Stimulated activated CD8-positive, alpha-beta memory T cell treated with anti-CD3 and anti-CD28 coated beads, Interleukin-4, amount 100 ng/mL, for 4 hours (primary cell): ENCODE data around the gene INSYN2A.

Experiments used
- DNase-seq, 2 donors: peaks; one replicate each; pipeline ENCODE4 v3.0.0-alpha.2; 2020; ENCODE audit warnings: low read depth in 2 of 2, low spot score in 1 of 2

The INSYN2A gene

DNA sequence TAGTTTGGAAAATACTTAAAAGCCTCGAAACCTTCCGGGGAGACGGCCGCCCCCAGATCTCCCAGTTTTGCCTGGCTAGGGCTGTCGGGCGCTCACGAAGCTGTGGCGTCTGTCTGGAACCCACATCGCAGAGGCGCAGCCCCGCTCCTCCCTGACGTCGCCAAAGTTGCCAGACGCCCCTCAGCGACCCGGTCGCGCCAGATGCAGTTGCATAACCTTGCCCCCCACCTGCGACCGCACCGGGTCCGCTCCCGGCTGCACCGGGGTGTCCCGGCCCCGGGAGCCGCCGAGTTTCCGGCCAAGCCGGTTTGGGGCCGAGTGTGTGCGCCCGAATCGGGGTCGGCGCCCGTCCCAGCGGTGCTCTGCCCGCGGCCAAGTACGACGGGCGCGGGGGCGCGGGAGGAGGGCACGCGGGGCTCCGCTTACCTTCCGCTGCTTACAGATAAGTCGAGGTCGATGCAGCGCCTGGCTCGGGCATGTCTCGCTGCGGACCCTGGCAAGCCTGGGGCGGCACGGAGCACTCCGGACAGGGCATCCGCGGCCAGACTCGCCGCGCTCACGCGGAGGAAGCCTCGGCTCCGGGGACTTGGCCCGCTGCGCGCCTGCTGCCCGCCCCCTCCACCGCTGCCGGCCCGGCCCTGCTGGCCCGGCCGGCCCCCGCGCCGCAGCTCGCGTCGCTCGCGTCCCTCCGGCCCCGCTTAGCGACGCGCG lies 665 bp downstream of the INSYN2A start:
- DNase-seq, result no peak

DNA sequence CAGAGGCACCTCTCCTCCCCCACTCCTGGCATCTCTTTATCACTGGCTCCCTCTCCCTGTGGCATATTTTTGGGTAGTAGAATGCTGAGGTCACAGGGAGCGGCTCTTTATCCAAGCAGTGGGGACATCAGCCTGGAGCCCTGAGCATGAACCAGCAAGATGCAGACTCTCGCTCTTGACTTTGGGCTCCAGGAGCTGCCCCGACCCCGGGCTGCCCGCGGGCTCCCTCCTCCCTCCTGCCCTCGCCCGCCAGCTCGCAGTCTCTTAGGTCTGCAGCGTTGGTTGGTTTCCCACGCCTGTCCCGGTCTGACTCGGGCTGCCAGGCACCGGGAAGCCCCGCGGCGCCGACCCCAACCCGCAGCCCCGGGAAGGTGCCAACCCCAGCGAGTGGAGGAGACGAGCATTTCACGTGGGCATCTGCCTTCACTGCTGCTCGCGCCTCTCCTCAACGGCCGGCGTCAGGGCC lies 1.3 kb downstream of the INSYN2A start:
- no peak for DNase-seq

DNA sequence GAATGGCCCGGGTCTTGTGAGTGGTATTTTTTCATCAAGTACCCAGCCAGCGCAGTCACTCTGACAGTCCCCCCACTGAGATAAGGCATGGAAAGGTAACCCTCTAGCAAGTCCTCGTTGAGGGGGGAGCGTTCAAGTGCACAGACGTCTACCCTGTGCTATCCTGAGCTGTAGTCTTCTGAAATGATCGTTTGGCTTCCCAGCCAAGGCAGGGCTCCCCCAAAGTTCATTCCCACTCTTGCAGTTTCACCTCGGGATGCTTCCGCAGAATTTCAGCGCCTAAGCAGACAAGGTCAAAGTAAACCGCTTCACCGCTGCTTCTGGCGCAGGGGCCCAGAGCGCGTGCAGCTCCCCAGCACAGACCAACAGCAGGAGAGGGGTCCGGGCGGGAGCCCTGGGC lies 1.8 kb downstream of the INSYN2A start:
- no peak for DNase-seq

DNA sequence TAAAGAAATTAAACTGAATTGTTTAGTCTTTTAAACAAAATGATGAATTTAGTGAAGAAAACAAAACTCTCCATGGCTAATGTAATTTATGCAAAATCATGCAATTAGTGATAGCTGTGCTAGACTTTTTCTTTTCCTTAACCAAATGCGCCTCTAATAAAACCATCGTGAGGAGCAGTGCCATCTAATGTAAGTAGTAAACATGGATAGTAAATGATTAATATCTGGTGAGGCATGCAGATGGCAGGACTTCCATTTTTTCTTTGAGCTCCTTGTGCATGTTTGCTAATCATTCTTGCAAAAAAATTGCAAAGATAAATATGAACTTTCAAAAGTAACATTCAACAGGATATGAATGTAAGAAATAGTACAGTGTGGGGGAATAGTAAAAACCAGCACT lies 2.3 kb downstream of the INSYN2A start:
- no peak for DNase-seq

DNA sequence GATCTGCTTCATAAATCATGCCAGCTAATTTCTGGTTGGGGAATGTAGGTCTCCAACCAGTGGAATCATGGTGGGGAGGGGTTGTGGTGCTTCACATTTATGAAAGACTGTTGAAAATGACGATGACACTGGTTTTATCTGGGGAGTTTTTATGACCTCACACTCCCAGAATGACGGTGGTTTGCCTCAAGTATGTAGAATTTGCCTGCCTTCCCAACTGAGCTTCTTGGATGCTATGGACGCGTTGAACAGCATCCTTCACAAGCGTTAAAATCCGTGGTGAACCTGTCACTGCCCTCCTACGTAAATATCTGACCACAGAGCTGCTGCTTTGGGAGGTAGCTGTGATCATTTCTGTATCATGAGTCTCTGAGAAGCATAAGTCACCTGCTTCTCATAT lies 3.3 kb downstream of the INSYN2A start:
- no peak for DNase-seq

DNA sequence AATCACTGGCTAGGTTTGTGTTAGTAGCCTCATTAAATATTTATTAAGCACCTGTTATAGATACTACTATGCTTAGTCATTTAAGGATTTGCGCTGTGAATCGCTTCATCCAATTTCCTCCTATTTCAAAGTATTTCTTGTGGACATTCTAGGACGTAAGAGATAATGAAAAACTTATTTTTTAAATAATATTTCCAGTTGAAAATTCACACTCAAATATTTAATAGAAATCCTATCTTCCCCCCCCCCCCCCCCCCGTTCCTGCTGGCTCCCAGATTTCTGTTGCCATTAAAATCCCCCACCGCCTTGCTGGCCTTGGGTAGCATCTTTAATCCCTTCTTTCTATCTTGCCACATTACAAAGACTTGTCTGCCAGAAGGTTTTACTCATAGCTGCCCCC lies 6.0 kb downstream of the INSYN2A start:
- no peak for DNase-seq

DNA sequence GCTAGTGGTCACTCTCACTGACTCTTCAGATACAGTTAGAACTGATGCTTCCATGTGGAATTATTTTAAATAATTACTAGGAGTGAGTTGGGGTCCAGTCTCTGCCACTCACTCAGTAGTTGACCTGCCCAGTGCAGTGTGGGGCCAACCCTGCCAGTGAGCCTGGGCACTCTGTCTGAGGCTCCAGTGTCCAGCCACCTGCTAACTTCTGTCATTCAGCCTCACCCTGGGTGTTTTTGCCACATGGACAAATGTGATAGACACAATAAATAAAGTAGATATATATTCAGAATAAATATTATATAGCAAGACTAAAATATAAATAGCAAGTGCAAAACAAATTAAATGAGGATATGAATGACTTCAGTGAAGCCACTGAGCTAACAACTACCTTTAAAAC lies 7.2 kb downstream of the INSYN2A start:
- no peak for DNase-seq

DNA sequence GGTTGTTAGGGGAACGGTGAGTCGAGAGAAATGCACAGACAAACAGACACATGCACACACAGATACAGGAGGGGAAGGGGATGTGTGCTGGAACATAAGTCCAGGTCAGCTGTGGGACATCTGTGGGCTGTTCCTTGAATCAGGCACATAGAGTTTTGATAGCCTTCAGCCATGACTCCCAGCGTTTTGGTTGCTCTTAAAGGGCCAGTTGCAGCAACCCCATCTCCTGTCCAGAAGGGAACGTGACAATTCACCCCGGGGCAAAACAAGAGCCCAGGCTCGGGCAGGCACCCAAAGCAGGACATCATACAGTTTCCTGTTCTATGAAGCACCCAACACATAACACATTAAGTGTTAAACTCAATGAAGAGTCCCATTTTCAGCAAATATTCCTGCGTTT lies 9.6 kb downstream of the INSYN2A start:
- DNase-seq, result no peak

DNA sequence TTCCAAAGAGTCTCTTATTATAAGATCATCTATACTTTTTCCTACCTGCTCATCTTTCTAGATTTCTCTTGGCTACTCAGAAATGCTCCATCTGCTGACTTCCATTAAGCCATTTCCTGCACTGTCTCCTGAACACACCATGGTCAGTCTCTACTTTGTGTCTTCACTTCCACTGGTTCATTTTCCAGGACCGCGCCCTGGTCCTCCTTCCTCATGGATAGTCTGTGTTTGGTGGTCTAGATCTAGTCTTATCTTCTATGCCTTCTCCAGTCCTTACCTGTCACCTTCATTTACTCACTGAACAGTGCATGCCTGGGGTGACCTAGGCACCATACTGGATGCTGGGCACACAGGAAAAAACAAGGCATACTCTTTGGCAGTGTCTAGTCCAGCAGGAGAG lies 11.8 kb downstream of the INSYN2A start:
- no peak for DNase-seq

DNA sequence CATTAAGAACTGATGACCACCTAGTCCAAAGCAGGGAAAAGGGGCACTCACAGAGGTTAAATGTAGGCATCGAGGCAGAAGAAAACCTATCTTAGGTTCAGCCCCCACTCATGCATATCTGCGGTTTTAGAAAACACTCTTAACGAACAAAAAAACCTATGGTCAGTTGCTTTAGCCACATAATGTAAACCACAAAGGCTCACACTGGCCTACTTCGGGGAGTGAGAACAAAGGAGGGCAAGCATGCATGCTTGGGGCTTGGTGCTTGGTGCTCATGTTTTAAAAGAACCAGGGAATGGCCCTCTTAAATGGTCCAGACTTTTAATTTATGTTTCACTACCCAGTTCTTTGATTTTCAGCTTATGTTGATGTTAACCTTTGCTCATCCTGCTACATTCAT lies 14.2 kb downstream of the INSYN2A start:
- DNase-seq, result no peak

DNA sequence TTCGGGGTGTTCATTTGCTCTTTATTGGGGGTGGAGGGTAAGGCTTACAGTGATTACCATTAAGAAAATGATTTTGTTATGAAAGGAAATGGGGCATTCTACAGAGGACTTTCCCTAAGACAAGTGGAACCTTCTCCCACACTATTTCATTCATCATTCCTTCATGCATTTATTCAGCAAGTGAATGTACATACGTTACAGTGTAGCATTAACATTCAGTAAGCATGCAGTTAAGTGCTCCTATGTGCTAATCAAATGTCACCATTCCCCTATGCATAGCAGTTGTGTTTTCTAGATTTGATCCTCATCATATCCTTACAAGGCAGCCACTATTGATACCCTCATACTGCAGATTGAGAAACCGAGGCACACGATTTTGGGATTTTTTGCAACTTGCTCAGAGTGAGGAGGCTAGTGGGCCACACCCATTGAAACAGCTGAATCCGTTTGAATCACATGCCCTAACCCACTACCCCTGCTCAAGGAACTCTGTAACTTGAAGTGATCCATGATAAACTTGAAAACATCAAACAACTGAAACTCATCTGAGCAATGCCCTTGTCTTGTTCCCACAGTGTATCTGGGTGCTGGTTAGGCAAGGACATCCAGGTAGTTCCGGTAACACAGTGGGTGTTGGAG lies 16.7 kb downstream of the INSYN2A start:
- DNase-seq, result no peak

DNA sequence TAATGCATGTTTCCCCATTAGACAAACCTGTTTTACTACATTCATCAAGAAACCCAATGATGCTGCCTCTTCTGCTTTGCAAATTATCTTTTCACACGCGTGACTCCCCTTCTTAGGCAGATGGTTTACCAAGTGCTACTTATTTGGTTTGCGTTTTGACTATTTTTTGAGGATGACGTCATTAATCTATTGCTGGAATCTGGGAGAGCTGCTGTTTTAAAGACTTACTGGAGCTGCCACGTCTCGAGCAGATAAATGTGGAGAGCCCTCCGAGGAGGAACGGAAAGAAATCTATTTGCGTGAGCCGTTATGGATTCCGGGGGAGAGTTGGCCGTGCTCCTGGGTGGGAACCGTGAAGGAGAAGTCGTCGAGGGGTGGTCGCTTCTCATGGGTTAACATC lies 19.7 kb downstream of the INSYN2A start:
- no peak for DNase-seq

DNA sequence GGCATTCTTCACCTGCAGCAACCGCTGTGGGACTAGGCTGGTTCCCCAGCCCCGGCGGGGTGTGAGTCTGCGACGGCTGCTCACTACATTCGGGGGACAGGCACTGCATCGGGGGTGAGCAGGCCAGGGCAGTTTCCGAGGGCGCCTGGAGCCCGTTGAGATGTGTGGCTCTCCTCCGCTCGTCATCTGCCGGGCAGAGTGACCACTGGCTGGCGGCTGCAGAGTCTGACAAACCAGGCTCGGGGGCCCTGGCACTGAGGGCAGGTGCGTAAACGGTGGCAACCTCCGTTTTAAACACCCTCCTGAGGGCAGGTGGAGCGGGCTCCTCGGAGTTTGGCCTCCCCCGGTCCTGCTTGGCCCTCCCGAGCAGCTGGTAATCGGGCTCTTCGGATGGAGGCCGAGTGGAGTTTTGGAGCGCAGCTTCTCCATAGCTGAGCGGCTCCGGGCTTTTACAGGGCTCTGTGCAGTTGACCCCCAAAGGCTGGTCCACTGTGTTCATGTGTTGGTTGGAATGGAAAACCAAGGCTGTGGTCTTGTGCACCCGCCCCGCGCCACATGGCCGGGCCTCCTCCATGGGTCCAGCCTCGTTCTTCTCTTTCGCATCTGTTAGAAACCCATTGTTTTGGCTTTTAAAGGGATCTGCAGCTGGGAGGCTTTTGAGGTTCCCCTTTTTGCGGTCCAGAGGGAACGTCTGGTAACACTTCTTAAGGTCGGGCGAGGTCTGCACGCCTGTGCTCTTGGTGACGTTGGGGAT lies 20.9 kb downstream of the INSYN2A start:
- DNase-seq, result no peak

DNA sequence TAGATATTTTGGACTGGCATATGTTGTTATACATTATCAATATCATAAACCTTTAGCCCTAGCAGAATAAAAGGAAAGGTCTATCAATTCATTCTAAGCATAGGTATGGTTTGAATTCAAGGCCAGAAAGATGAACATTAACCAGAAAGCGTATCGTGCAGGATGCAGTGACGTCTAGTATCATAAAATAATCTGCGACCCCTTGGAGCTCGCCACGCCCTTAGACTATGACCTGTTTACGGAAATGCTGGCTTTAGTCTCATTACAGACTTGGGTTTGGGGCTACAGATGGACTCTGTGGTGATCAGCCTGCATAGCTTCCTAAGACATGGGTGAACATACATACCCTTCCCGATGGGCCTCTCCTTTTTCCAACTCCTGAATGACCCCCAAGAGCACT lies 21.5 kb downstream of the INSYN2A start:
- DNase-seq, result no peak

DNA sequence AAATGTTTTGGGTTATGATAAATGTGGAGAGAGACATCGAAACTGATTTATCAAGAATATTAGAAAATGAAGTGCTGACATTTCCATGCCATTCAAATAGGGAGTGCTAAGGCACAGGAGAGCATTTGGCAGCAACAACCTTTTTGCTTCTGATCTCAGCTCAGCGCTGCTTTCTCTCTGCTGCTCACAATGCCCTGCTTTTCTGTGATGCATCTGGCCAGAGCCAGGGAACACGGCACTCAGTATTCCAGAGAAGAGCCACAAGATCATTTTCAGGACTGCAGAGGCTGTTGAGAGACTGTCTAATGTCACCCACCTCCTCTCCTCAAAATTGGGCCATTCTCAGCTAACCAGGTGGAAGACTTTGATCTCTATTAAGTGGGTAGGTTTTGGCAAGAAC lies 28.1 kb downstream of the INSYN2A start:
- no peak for DNase-seq

DNA sequence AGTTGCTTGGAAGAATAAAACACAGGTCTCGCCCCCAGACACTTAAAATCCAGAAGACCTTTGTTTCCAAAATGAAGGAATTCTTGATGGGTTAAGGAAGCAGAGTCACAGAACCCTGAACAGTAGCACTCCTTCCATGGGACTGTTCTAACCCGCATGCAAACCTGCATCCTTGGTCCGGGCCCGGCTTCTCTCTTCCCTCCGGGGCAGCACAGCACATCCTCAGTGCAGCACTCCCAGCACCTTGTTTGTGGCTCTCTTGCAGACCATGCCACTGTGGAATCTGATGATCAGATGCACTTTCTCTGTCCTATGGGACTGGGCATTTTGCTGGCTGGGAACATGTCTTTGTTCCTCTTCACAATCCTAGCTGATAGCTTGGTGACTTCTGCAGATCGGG lies 33.5 kb downstream of the INSYN2A start:
- DNase-seq, result no peak

DNA sequence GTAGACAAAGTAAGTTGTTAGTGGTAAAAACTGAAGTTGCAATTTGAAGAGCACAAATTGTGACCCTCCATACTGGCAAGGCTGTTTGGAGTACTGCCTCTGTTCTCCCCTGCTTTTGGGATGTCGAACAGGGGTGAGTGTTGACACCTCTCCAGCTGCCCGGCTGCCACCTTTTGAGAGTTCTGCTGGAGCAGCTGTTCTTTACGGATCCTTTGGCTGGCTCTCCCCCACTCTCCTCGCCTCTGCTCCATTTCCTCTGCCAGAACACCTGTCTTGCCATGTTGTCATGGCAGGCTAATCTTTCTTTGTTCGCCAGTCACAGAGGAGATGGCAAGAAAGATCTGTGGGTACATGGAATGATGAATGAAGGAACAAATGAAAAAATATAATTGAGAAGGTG lies 34.9 kb downstream of the INSYN2A start:
- DNase-seq, result no peak

DNA sequence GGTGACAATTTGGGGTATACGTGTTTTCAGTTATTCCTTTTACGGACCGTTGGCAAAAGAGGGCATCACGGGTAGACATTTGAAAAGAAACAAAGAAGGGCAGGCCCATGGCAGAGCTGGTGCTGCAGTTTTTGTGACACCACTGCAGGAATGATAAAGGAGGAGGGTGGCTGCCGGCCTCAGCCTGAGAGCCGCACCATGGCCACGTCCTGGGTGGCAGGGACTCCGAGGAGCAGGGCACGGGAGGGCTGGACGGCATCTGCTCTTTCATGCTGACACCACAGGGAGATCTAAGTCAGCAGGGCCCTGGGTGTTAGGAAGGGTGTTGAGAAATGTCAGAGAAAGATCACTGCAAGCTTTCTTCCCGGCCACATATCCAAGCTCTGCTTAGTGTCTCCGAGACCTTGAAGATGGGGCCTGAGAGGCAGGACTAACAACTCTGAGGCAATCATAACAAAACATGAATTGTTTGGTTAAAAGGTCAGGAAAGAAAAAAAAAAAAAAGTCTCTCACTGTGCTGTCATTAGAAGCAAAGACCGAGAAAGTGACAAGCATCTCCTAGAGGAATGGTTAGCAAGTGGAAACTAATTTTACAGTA lies 36.6 kb downstream of the INSYN2A start:
- DNase-seq, result no peak

DNA sequence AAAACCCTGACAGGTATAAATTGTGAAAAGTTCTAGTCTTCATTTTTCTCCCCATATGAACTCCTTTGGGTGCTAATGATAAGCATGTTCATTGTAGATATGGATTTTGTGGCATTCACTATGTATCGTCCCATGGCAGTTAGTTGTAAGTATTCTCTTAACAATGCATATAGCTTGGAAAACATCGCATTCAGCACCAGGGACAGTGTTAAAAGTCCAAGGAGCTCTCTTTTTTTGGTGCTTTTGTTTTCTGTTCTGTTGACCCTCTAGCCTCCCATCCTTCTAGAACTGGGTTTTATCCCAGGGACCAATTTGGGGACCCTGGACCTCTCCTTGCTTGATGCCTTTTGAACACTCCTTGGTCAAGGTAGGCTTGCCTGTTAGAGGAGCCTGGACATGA lies 37.7 kb downstream of the INSYN2A start:
- no peak for DNase-seq

DNA sequence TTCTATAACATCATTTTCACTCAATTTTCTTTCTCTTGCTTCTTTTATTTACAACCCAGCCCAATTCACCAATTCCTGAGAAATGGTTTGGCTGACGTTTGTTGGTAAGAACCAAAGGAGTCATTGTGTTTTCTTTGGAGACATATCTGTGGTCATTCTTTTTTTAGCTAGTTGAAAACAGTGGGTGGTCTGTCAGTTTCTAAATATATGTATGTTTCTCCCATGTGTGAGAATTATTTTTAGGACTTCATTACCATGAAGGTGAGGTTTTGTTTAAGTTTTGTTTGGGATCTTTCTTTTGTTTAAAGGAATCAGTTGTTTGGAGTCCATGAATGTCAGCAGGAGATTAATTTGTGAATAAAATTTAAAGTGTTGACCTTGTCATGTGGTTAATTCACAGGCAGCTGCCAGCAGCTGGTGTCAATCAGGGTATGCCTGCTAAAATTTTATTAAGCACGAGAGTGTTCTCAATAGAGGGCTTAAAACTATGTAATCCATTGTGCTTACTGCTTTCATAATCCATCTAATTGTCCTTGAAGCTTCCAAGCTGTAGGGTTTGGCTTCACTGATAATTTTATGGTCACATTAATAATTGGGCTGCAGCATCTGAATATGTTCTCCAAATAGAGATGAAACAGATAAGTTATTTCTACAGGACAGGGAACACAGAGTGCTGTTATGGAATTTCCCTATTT lies 38.7 kb downstream of the INSYN2A start:
- DNase-seq, result no peak

DNA sequence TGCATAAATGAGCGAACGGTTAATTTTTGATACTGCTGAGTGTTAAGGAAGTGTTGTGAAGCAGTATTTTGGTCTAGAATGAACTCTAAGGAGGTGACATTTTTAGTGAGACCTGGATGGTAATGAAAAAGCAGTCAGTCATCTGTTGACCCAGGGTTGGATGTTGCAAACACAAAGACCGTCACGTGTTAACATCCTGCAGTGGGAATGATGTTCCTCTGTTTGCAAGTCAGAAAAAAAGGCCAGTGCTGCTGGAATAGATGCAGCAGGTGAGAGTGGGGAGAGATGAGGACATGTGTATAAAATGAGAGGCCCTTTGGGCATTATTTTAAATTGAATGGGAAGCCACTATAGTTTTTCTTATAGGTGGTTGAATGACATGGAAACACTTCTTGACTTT lies 39.3 kb downstream of the INSYN2A start:
- no peak for DNase-seq
